AG04450 (cell line): ENCODE results near the gene IRF5. TPM values are rescaled to one million over a fixed set of nuclear protein-coding genes. Genes with fewer than 3 reads are reported as not detected.

Source experiments
- CTCF ChIA-PET: fragments of 300-600, 350-600 bp; formaldehyde crosslinking; extraction: SDS; loops from one replicate; lab custom pipeline; 2022; ENCODE audit warnings: antibody characterized with exemption, inconsistent platforms; lab: Charles Lee
- POLR2A ChIA-PET: fragments of 350-600 bp; formaldehyde crosslinking; extraction: SDS; loops from one replicate; lab custom pipeline; 2021; ENCODE audit warnings: antibody characterized with exemption, inconsistent platforms; lab: Yijun Ruan, JAX
- DNase-seq: peaks from one replicate; pipeline ENCODE4 v3.0.0-alpha.2; 2011; ENCODE audit warnings: low read depth, low spot score
- H3K27ac ChIP-seq: one replicate; pipeline ENCODE4 v1.5.1; 2012; ENCODE audit warnings: low read depth, low read length, control low read depth
- H3K27me3 ChIP-seq: one replicate; pipeline ENCODE4 v1.6.0; 2012; ENCODE audit warnings: low read length; ENCODE audit not compliant: control insufficient read depth, insufficient read depth
- H3K4me3 ChIP-seq: 2 replicates; pipeline ENCODE4 v1.5.1; 2011; ENCODE audit warnings: mild to moderate bottlenecking, low read depth, low read length, control low read depth
- H3K9me3 ChIP-seq: 2 replicates; pipeline ENCODE4 v1.5.1; 2012; ENCODE audit warnings: low read length; ENCODE audit not compliant: control insufficient read depth, insufficient read depth
- polyA minus RNA-seq: library from RNA; depleted of rRNA, polyadenylated mRNA; stranded (reverse); fragments of >200 nt; gene quantifications from 2 replicates; pipeline ENCODE4 v1.2.3, GENCODE V29; 2011; rRNA and poly(A)+ RNA removed
- polyA plus RNA-seq: library from polyadenylated mRNA; depleted of rRNA; stranded (reverse); fragments of >200 nt; gene quantifications from 2 replicates; pipeline ENCODE4 v1.2.3, GENCODE V29; 2011; rRNA removed
- TF ChIP-seq, protein P1 (sequence below): IDR thresholded peaks from 2 replicates; pipeline ENCODE4 v1.5.1; 2011; ENCODE audit warnings: low read depth, low read length, control low read depth, inconsistent platforms

IRF5 gene, protein sequence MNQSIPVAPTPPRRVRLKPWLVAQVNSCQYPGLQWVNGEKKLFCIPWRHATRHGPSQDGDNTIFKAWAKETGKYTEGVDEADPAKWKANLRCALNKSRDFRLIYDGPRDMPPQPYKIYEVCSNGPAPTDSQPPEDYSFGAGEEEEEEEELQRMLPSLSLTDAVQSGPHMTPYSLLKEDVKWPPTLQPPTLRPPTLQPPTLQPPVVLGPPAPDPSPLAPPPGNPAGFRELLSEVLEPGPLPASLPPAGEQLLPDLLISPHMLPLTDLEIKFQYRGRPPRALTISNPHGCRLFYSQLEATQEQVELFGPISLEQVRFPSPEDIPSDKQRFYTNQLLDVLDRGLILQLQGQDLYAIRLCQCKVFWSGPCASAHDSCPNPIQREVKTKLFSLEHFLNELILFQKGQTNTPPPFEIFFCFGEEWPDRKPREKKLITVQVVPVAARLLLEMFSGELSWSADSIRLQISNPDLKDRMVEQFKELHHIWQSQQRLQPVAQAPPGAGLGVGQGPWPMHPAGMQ
- polyA plus RNA-seq (0.04 and 0.06 TPM in 2 replicates), polyA minus RNA-seq (not detected in 2 replicates)

DNA sequence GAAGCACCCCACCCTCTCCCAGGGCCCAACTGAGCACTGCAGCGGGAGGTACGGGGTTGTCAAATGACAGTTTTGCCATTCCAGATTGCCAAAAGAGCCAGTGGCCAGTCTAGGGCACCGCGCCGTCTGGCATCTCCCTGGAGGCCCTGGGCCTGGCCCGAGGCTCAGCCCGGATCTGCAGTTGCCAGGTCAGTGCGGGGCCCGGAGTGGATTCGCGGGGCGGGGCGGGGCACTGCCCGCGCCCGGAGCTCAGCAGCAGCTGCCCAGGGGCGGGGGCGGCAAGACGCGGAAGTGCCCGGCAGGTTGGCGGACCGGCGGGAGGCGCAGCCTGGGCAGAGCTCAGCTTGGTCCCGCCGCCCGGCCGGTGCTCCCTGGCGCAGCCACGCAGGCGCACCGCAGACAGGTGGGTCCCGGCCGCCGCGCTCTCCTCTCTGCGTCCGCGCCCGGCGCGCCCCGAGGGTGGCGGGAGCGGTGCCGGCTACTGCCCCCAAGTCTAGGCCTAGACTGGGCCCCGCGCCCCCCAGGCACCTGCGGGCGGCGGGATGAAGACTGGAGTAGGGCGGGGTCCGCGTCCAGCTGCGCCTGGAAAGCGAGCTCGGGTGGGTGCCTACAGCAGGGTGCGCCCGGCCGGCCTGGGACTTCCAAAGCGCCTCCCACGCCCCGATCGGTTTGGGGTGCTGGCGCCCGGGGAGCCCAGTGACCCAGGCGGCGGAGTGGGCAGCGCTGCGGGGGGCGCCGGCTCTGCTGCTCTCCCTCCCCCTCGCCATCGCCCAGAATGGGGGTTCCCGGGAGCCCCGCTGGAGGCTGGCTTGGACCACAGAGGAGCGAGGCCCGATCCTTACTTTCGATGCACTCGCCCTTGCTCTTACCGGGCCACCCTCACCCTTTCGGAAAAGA, at the start of gene IRF5:
Gene IRF5 (plus strand): TSS at position 281 of the 897 bp plus-strand sequence. CDS start 4,155 bp downstream, outside the sequence.
- POLR2A ChIA-PET, result no interaction called here
- no peak for DNase-seq
- H3K27me3 ChIP-seq, result peaks cover 66% of the 10 kb centered on the region

DNA sequence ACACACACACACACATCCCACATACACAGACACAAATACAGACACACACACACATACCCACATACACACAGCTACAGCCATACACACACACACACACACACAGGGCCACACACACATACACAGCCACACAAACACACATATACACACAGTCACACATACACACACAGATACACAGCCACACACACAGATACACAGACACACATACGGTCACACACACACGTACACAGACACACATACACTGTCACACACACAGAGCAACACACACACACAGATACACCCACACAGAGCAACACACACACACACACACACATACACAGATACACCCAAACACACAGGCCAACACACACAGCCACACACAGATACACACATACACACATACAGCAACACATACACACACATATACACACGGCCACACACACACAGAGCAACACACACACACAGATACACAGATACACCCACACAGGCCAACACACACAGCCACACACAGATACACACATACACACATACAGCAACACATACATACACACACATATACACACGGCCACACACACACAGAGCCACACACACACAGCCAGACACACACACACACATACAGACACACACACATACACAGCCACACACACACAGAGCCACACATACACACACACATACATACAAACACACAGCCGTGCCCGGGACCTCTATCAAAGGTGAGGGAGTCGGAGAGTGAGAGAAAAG, 49.5 kb upstream of the IRF5 start:
- H3K27ac ChIP-seq, result no peak overlapping the region
- CTCF ChIA-PET, result no interaction called here
- DNase-seq, result no peak
- peaks cover 3% of the 10 kb centered on the region; the same call in 1 of the 2 replicates for H3K9me3 ChIP-seq
- TF ChIP-seq, protein P1, sequence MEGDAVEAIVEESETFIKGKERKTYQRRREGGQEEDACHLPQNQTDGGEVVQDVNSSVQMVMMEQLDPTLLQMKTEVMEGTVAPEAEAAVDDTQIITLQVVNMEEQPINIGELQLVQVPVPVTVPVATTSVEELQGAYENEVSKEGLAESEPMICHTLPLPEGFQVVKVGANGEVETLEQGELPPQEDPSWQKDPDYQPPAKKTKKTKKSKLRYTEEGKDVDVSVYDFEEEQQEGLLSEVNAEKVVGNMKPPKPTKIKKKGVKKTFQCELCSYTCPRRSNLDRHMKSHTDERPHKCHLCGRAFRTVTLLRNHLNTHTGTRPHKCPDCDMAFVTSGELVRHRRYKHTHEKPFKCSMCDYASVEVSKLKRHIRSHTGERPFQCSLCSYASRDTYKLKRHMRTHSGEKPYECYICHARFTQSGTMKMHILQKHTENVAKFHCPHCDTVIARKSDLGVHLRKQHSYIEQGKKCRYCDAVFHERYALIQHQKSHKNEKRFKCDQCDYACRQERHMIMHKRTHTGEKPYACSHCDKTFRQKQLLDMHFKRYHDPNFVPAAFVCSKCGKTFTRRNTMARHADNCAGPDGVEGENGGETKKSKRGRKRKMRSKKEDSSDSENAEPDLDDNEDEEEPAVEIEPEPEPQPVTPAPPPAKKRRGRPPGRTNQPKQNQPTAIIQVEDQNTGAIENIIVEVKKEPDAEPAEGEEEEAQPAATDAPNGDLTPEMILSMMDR, result no peak
- POLR2A ChIA-PET, result no interaction called here
- H3K4me3 ChIP-seq, result no peak overlapping the region
- H3K27me3 ChIP-seq, result no peaks in the 10 kb centered on the region

More for the DNA sequence above, at the start of gene IRF5:
- Histone ChIP-seq H3K9me3 (no peaks in the 10 kb centered on the region; the same call in 1 of the 2 replicates), H3K4me3 (peak within 1 kb of the TSS; percentile 42), H3K27ac (no peak within 1 kb of the TSS)
- CTCF ChIA-PET, result interaction anchor here (1.5 kb wide), 1 partner anchor 154 kb away, joined by 4 read pairs; no protein-coding TSS in a partner anchor
- TF ChIP-seq, protein P1, result no peak

DNA sequence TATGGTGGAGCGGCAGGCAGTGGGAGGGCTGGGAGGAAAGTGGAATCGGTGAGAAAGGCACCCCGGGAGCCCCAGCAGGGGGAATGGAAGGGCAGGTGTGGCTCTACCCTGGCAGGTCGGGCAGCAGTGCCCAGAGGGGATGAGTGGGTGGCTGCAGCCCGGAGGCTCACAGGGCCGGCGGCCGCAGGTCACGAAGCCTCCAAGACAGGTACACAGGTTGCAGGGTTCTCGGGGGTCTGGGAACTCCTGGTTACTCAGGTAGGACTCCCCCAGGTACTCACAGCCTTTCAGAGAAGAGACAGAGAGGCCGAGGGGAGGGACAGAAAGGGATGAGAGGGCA, 49.0 kb upstream of the IRF5 start:
- peaks cover 3% of the 10 kb centered on the region; the same call in 1 of the 2 replicates for H3K9me3 ChIP-seq
- H3K4me3 ChIP-seq, result no peak overlapping the region
- POLR2A ChIA-PET, result no interaction called here
- CTCF ChIA-PET, result no interaction called here
- DNase-seq, result no peak
- no peak overlapping the region for H3K27ac ChIP-seq
- TF ChIP-seq, protein P1, result no peak
- H3K27me3 ChIP-seq, result no peaks in the 10 kb centered on the region

DNA sequence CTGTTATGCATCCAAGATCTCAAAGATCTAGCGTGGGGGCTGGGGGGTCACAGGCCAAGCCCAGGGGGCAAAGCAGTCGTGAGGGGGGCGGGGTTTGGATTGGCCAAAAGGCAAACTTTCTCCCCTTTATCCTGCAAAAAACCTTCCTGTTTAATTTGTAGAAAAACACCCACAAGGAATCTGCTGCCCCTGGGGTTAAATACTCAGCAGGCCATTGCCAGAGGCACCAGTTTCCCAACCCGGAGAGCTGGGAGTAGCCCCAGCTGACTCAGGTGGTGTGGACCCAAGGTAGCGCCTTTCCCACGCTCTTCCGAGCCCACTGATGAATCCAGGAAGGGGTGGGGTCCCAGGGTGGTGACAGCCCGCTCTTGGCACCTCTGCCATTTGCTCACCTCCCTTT, 48.6 kb upstream of the IRF5 start:
- POLR2A ChIA-PET, result no interaction called here
- TF ChIP-seq, protein P1, result no peak
- H3K27me3 ChIP-seq, result peaks cover 2% of the 10 kb centered on the region
- CTCF ChIA-PET, result no interaction called here
- no peak overlapping the region for H3K27ac ChIP-seq
- no peak for DNase-seq
- H3K9me3 ChIP-seq, result peaks cover 3% of the 10 kb centered on the region; the same call in 1 of the 2 replicates
- H3K4me3 ChIP-seq, result no peak overlapping the region
